Left lung (tissue), 10 donors: ENCODE measurements around the gene MGAT5B. TPM values are rescaled to one million over a fixed set of nuclear protein-coding genes. Genes with fewer than 3 reads are reported as not detected.

Experiments
- ATAC-seq: fragments of 200-7000 bp; cut with Tn5 transposase; one replicate; pipeline ENCODE4 v1.9.1; 2020; ENCODE audit warnings: moderate library complexity
- DNase-seq, 4 donors: peaks; one replicate each; pipeline ENCODE4 v3.0.0-alpha.2; 2013 to 2020
- H3K27ac ChIP-seq, 2 donors: fragments of 200-600 bp; sonication (generic) in 1 of 2; one replicate each; pipeline versions ENCODE4 v1.5.0 to v1.8.0; 2020 to 2021
- H3K27me3 ChIP-seq, 2 donors: fragments of 200-600 bp; sonication (generic) in 1 of 2; one replicate each; pipeline versions ENCODE4 v1.5.0 to v1.8.0; 2020 to 2021
- H3K36me3 ChIP-seq, 2 donors: fragments of 200-600 bp; sonication (generic) in 1 of 2; one replicate each; pipeline versions ENCODE4 v1.5.0 to v1.8.0; 2020 to 2021
- H3K4me1 ChIP-seq, 2 donors: fragments of 200-600 bp; one replicate each; pipeline ENCODE4 v1.8.0; 2021
- H3K4me3 ChIP-seq, 2 donors: fragments of 200-600 bp; sonication (generic) in 1 of 2; one replicate each; pipeline versions ENCODE4 v1.5.0 to v1.8.0; 2020 to 2021; ENCODE audit warnings: mild to moderate bottlenecking in 1 of 2
- H3K9me3 ChIP-seq, 2 donors: fragments of 200-600 bp; sonication (generic) in 1 of 2; one replicate each; pipeline versions ENCODE4 v1.5.0 to v1.8.0; 2020 to 2021
- intact Hi-C, 2 donors: fragments of 100-400 bp; cut with DNase I; formaldehyde crosslinking; loops; one replicate each; pipeline versions ENCODE4 v1.11.2 to v1.14.2; 2022
- polyA plus RNA-seq, 6 donors: library from polyadenylated mRNA; unstranded; fragments of 120-200 nt; gene quantifications; one replicate each; pipeline ENCODE4 v1.2.1, GENCODE V29; 2013; ENCODE audit not compliant: insufficient read length in 6 of 6
- total RNA-seq, 2 donors: library from RNA; stranded (reverse); fragmentation: NEBNext Ultra II Directional; extraction: Animal tissue kit (Norgen Biotek cat#: 25700); gene quantifications; one replicate each; pipeline ENCODE4 v1.2.1, GENCODE V29; 2021
- TF ChIP-seq, protein P1 (sequence below), 2 donors: fragments of 200-600 bp; sonication (generic) in 1 of 2; IDR thresholded peaks; one replicate each; pipeline versions ENCODE4 v1.5.0 to v1.8.0; 2021; ENCODE audit warnings: antibody characterized with exemption in 2 of 2
- donor health status: DM: no; HTN: yes; CAD: no.
- donor health status: DM: no; HTN: no; CAD: no.

MGAT5B gene
- total and polyA plus RNA-seq, 8 donors, result 1.0 to 1.9 (median 1.3) TPM

- no peaks in the 10 kb centered on the region for H3K9me3 ChIP-seq
- TF ChIP-seq, protein P1, sequence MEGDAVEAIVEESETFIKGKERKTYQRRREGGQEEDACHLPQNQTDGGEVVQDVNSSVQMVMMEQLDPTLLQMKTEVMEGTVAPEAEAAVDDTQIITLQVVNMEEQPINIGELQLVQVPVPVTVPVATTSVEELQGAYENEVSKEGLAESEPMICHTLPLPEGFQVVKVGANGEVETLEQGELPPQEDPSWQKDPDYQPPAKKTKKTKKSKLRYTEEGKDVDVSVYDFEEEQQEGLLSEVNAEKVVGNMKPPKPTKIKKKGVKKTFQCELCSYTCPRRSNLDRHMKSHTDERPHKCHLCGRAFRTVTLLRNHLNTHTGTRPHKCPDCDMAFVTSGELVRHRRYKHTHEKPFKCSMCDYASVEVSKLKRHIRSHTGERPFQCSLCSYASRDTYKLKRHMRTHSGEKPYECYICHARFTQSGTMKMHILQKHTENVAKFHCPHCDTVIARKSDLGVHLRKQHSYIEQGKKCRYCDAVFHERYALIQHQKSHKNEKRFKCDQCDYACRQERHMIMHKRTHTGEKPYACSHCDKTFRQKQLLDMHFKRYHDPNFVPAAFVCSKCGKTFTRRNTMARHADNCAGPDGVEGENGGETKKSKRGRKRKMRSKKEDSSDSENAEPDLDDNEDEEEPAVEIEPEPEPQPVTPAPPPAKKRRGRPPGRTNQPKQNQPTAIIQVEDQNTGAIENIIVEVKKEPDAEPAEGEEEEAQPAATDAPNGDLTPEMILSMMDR (IDR thresholded peaks at IDR 0.05), result no peak
- no peaks in the 10 kb centered on the region for H3K36me3 ChIP-seq
- no peak overlapping the region for H3K4me3 ChIP-seq
- H3K4me1 ChIP-seq, result no peaks in the 10 kb centered on the region
- intact Hi-C loops, result no loop called here
- peaks cover 0 to 27% of the 10 kb centered on the region in 2 donors for H3K27me3 ChIP-seq
- ATAC-seq, result no peak
- no peak overlapping the region for H3K27ac ChIP-seq
- no peak for DNase-seq
Observed at GRCh38 chr17:76955191-76955590, 87.0 kb downstream of the MGAT5B start.

DNA sequence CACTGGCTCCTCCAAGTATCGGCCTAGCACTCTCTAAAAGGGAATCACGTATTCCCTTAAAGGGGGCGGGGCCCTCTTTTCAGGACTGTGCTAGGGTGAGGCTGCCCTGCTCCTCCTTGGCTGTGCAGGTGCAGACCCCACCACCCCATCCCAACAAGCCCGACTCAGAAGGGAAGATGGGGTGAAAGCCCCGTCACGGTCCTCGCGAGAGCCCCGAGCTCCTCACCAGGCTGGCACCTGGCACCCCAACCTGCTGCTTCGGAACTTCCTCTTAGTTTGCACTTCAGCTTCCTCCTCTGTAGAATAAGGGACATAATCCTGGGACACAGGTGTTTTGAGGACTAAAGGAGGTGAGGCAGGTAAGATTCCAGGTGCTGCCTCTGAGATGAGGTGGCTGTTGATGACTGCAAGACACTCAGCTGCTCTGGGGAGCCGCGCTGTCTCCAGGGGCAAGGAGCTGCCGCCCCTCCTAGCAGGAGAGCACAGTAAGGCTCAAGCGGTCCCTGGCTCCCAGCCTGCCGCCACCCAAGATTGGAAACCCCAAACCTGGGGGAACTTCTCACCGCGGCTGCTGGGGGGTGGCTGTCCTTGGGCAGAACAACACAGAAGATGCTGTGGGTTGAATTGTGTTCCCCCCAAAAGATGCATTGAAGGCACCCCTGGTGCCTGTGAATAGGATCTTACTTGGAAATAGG is 88.8 kb downstream of the MGAT5B start:
- DNase-seq (no peak), ATAC-seq (no peak)
- intact Hi-C loops, result no loop called here
- Histone ChIP-seq H3K36me3 (no peaks in the 10 kb centered on the region), H3K27me3 (peaks cover 0 to 27% of the 10 kb centered on the region in 2 donors), H3K4me3 (no peak overlapping the region), H3K27ac (no peak overlapping the region), H3K9me3 (no peaks in the 10 kb centered on the region), H3K4me1 (no peaks in the 10 kb centered on the region)
- TF ChIP-seq, protein P1 (IDR thresholded peaks at IDR 0.05), result no peak

DNA sequence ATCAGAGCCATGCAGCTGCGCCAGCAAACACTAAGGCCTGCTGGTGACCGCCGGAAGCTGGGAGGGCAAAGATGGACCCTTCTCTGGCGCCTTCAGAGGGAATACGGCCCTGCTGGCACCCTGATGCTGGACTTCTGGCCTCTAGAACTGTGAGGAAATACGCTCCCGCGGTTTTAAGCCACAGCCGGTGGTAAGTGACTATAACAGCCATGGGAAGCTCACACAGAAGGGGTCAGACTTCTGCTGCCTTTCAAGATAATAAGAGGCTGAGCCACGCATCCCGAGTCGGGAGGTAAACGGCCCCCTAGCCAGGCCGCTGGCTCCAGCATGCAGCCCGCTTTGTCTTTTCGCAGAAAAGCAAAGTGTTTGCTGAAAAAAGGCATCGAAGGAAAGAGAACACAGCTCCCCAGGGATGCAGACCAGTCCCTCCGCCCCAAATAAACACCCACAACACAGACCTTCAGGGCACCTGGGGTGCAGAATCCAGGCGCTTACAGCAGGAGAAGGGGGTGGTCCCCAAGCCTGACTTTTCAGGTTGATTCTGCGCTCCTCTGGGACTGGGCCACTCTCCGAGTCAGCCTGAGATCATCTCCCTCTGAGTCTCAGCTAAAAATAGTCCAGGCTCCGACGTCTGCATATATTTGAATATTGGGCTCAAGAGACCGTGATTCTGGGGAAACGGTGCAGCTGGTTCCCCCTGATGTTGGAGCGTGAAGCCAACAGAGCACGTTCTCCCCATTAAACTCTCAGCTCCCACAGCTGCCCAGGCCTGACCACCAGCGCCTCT is 89.7 kb downstream of the MGAT5B start:
- Histone ChIP-seq H3K27me3 (peaks cover 0 to 27% of the 10 kb centered on the region in 2 donors), H3K9me3 (no peaks in the 10 kb centered on the region), H3K4me1 (no peaks in the 10 kb centered on the region), H3K4me3 (no peak overlapping the region), H3K27ac (no peak overlapping the region), H3K36me3 (no peaks in the 10 kb centered on the region)
- intact Hi-C loops, result no loop called here
- DNase-seq (peak in 1 of 4 donors; percentile 15), ATAC-seq (no peak)
- TF ChIP-seq, protein P1 (IDR thresholded peaks at IDR 0.05), result no peak

- H3K9me3 ChIP-seq, result no peaks in the 10 kb centered on the region
- no peak overlapping the region for H3K4me3 ChIP-seq
- TF ChIP-seq, protein P1 (IDR thresholded peaks at IDR 0.05), result no peak
- H3K27ac ChIP-seq, result no peak overlapping the region
- H3K36me3 ChIP-seq, result no peaks in the 10 kb centered on the region
- no peak for ATAC-seq
- H3K27me3 ChIP-seq, result peaks cover 0 to 27% of the 10 kb centered on the region in 2 donors
- no peak for DNase-seq
- H3K4me1 ChIP-seq, result no peaks in the 10 kb centered on the region
- intact Hi-C loops, result no loop called here
Observed at GRCh38 chr17:76958974-76959373, 90.8 kb downstream of the MGAT5B start.

DNA sequence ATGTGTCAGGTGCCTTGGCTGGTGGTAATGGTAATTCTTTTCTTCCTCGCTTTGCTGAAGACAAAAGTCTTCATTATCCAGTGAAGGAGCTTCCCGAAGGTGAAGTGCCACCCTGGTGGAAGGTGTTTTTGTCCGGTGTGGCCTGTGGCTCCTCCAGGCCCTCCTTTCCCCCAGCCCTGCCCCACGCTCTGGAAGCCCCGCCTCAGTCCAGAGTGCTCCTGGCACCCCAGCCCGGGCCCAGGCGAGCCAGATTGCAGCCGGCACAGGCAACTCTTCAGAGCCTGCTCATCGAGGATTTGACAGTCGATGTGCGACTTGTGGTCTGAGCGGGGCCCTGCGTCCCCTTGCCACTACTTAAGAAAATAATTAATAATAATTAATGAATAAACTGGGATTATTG is 93.7 kb downstream of the MGAT5B start:
- H3K27ac ChIP-seq, result no peak overlapping the region
- H3K27me3 ChIP-seq, result peaks cover 0 to 29% of the 10 kb centered on the region in 2 donors
- DNase-seq, result no peak
- no peaks in the 10 kb centered on the region for H3K4me1 ChIP-seq
- no peak for ATAC-seq
- no peak overlapping the region for H3K4me3 ChIP-seq
- H3K36me3 ChIP-seq, result no peaks in the 10 kb centered on the region
- no peaks in the 10 kb centered on the region for H3K9me3 ChIP-seq
- TF ChIP-seq, protein P1 (IDR thresholded peaks at IDR 0.05), result no peak
- intact Hi-C loops, result no loop called here
